HAP-1 (cell line): ENCODE results near the gene WDR93.
A peak's percentile ranks its signal among the peaks of the same experiment; 100 is the strongest.

Experiments used
- DNase-seq, 2 experiments: peaks; one replicate each; pipeline ENCODE4 v3.0.0-alpha.2; 2016 to 2020; ENCODE audit warnings: low spot score in 2 of 2
- H3K27me3 ChIP-seq: fragments of 250-450 bp; sonication (Bioruptor Pico); 2 replicates; pipeline ENCODE4 v1.5.1; 2020; ENCODE audit warnings: low read depth, mild to moderate bottlenecking, moderate library complexity
- H3K36me3 ChIP-seq: fragments of 250-450 bp; sonication (Bioruptor Pico); replicated peaks from 2 replicates; pipeline ENCODE4 v1.5.1; 2020; ENCODE audit warnings: mild to moderate bottlenecking
- H3K4me1 ChIP-seq: fragments of 250-450 bp; sonication (Bioruptor Pico); 2 replicates; pipeline ENCODE4 v1.5.1; 2020; ENCODE audit warnings: mild to moderate bottlenecking
- H3K4me3 ChIP-seq: fragments of 250-450 bp; sonication (Bioruptor Pico); 2 replicates; pipeline ENCODE4 v1.5.1; 2020; ENCODE audit warnings: mild to moderate bottlenecking, moderate library complexity
- H3K9me3 ChIP-seq: fragments of 250-450 bp; sonication (Bioruptor Pico); 2 replicates; pipeline ENCODE4 v1.5.1; 2020; ENCODE audit warnings: mild to moderate bottlenecking, moderate library complexity
- in situ Hi-C: fragments of 300-500 bp; cut with MboI; formaldehyde crosslinking; loops from 3 replicates; pipeline ENCODE4 v1.14.3; 2020; ENCODE audit warnings: low sequenced_read_pairs, inconsistent platforms, mixed read lengths

WDR93 gene

GRCh38 chr15:89690276-89691218 lies at the start of gene WDR93, which contains the start of gene PEX11A:
WDR93 (plus strand) TSS chr15:89690811; CDS start chr15:89701747, 10,936 bp downstream.
PEX11A (minus strand) TSS chr15:89690754; CDS start chr15:89690632, 122 bp downstream.
- Histone ChIP-seq H3K36me3 (no peaks in the 10 kb centered on the region), H3K9me3 (no peaks in the 10 kb centered on the region), H3K4me1 (no peaks in the 10 kb centered on the region), H3K4me3 (no peak within 1 kb of the TSS), H3K27me3 (peaks cover 5% of the 10 kb centered on the region; the same call in 1 of the 2 replicates)
- in situ Hi-C loops: no loop called here
- no peak for DNase-seq

- in situ Hi-C loops: no loop called here
- Histone ChIP-seq H3K9me3 (no peaks in the 10 kb centered on the region), H3K4me3 (no peak overlapping the region), H3K27me3 (no peaks in the 10 kb centered on the region), H3K36me3 (peaks cover 23% of the 10 kb centered on the region), H3K4me1 (no peaks in the 10 kb centered on the region)
- no peak for DNase-seq
Measured at GRCh38 chr15:89641053-89641452, 49.6 kb upstream of the WDR93 start.

- in situ Hi-C loops: no loop called here
- no peak for DNase-seq
- Histone ChIP-seq H3K4me3 (no peak overlapping the region), H3K9me3 (no peaks in the 10 kb centered on the region), H3K36me3 (peaks cover 32% of the 10 kb centered on the region), H3K27me3 (no peaks in the 10 kb centered on the region), H3K4me1 (no peaks in the 10 kb centered on the region)
Measured at GRCh38 chr15:89642106-89642505, 48.5 kb upstream of the WDR93 start.

GRCh38 chr15:89645680-89646079 lies 44.9 kb upstream of the WDR93 start:
- Histone ChIP-seq H3K9me3 (no peaks in the 10 kb centered on the region), H3K36me3 (peaks cover 28% of the 10 kb centered on the region), H3K4me1 (no peaks in the 10 kb centered on the region), H3K4me3 (no peak overlapping the region), H3K27me3 (no peaks in the 10 kb centered on the region)
- DNase-seq: no peak
- in situ Hi-C loops: no loop called here

- in situ Hi-C loops: no loop called here
- no peak for DNase-seq
- Histone ChIP-seq H3K36me3 (peaks cover 20% of the 10 kb centered on the region), H3K27me3 (no peaks in the 10 kb centered on the region), H3K4me3 (no peak overlapping the region), H3K4me1 (no peaks in the 10 kb centered on the region), H3K9me3 (no peaks in the 10 kb centered on the region)
Measured at GRCh38 chr15:89646416-89647141, 44.0 kb upstream of the WDR93 start.

GRCh38 chr15:89647191-89647851 lies 43.3 kb upstream of the WDR93 start:
- H3K27me3 ChIP-seq: no peaks in the 10 kb centered on the region
- H3K9me3 ChIP-seq: no peaks in the 10 kb centered on the region
- no peak overlapping the region for H3K4me3 ChIP-seq
- H3K36me3 ChIP-seq: peaks cover 20% of the 10 kb centered on the region
- H3K4me1 ChIP-seq: no peaks in the 10 kb centered on the region
- DNase-seq: peak in 1 of 2 experiments; percentile 91
- in situ Hi-C loops: no loop called here

GRCh38 chr15:89648106-89649012 lies 42.3 kb upstream of the WDR93 start:
- DNase-seq: no peak
- Histone ChIP-seq H3K27me3 (no peaks in the 10 kb centered on the region), H3K36me3 (peaks cover 25% of the 10 kb centered on the region), H3K4me3 (no peak overlapping the region), H3K4me1 (no peaks in the 10 kb centered on the region), H3K9me3 (no peaks in the 10 kb centered on the region)
- in situ Hi-C loops: no loop called here

GRCh38 chr15:89649013-89649625 lies 41.5 kb upstream of the WDR93 start:
- no peak for DNase-seq
- Histone ChIP-seq H3K27me3 (no peaks in the 10 kb centered on the region), H3K4me1 (no peaks in the 10 kb centered on the region), H3K9me3 (no peaks in the 10 kb centered on the region), H3K4me3 (no peak overlapping the region), H3K36me3 (peaks cover 23% of the 10 kb centered on the region)
- in situ Hi-C loops: no loop called here

GRCh38 chr15:89649716-89650115 lies 40.9 kb upstream of the WDR93 start:
- H3K4me1 ChIP-seq: no peaks in the 10 kb centered on the region
- in situ Hi-C loops: no loop called here
- peaks cover 22% of the 10 kb centered on the region for H3K36me3 ChIP-seq
- H3K27me3 ChIP-seq: no peaks in the 10 kb centered on the region
- no peaks in the 10 kb centered on the region for H3K9me3 ChIP-seq
- no peak overlapping the region for H3K4me3 ChIP-seq
- no peak for DNase-seq

GRCh38 chr15:89652131-89652530 lies 38.5 kb upstream of the WDR93 start:
- in situ Hi-C loops: no loop called here
- H3K9me3 ChIP-seq: no peaks in the 10 kb centered on the region
- no peak for DNase-seq
- peaks cover 5% of the 10 kb centered on the region for H3K36me3 ChIP-seq
- no peak overlapping the region for H3K4me3 ChIP-seq
- H3K27me3 ChIP-seq: no peaks in the 10 kb centered on the region
- peaks cover 4% of the 10 kb centered on the region; the same call in 1 of the 2 replicates for H3K4me1 ChIP-seq

- in situ Hi-C loops: no loop called here
- Histone ChIP-seq H3K9me3 (no peaks in the 10 kb centered on the region), H3K36me3 (peaks cover 5% of the 10 kb centered on the region), H3K27me3 (no peaks in the 10 kb centered on the region), H3K4me1 (peaks cover 4% of the 10 kb centered on the region; the same call in 1 of the 2 replicates), H3K4me3 (no peak overlapping the region)
- no peak for DNase-seq
Measured at GRCh38 chr15:89652666-89653065, 37.9 kb upstream of the WDR93 start.

GRCh38 chr15:89653578-89653977 lies 37.0 kb upstream of the WDR93 start:
- Histone ChIP-seq H3K27me3 (no peaks in the 10 kb centered on the region), H3K4me3 (no peak overlapping the region), H3K9me3 (no peaks in the 10 kb centered on the region), H3K36me3 (peaks cover 5% of the 10 kb centered on the region), H3K4me1 (peaks cover 4% of the 10 kb centered on the region; the same call in 1 of the 2 replicates)
- no peak for DNase-seq
- in situ Hi-C loops: no loop called here
